WTC11 (cell line): ENCODE results near the gene HS1BP3.

Source experiments
- CREB1 ChIP-seq: sonication (generic); formaldehyde crosslinking; IDR thresholded peaks from 2 replicates; pipeline ENCODE4 v1.8.0; 2023; ENCODE audit warnings: mild to moderate bottlenecking, missing genetic modification reagents
- ETV6 ChIP-seq: sonication (generic); formaldehyde crosslinking; IDR thresholded peaks from 2 replicates; pipeline ENCODE4 v1.8.1; 2022; ENCODE audit warnings: mild to moderate bottlenecking, missing genetic modification reagents
- FOXK1 ChIP-seq: sonication (generic); formaldehyde crosslinking; IDR thresholded peaks from 2 replicates; pipeline ENCODE4 v1.8.0; 2022; ENCODE audit warnings: mild to moderate bottlenecking, moderate library complexity, missing genetic modification reagents
- NFYB ChIP-seq: sonication (generic); formaldehyde crosslinking; conservative IDR thresholded peaks from 2 replicates; pipeline ENCODE4 v1.8.0; 2022; ENCODE audit warnings: low read depth, missing genetic modification reagents
- SMAD3 ChIP-seq: sonication (generic); formaldehyde crosslinking; IDR thresholded peaks from 2 replicates; pipeline ENCODE4 v1.8.0; 2022; ENCODE audit warnings: missing genetic modification reagents, mild to moderate bottlenecking, borderline replicate concordance
- ZNF317 ChIP-seq: sonication (generic); formaldehyde crosslinking; IDR thresholded peaks from 2 replicates; pipeline ENCODE4 v1.8.1; 2023; ENCODE audit warnings: low read depth, mild to moderate bottlenecking, moderate library complexity, missing genetic modification reagents, borderline replicate concordance
- TF ChIP-seq, protein P1 (sequence below): fragments of 200-600 bp; IDR thresholded peaks from 2 replicates; pipeline ENCODE4 v1.8.0; 2022; ENCODE audit warnings: antibody characterized with exemption
- TF ChIP-seq, protein P2 (sequence below): sonication (generic); formaldehyde crosslinking; IDR thresholded peaks from 2 replicates; pipeline ENCODE4 v1.8.1; 2023; ENCODE audit warnings: mild to moderate bottlenecking, missing genetic modification reagents, moderate library complexity
- TF ChIP-seq, protein P3 (sequence below): fragments of 250-450 bp; sonication (Bioruptor Pico); IDR thresholded peaks from 2 replicates; pipeline ENCODE4 v1.9.0; 2021; ENCODE audit warnings: mild to moderate bottlenecking
- TF ChIP-seq, protein P4 (sequence below): sonication (generic); formaldehyde crosslinking; IDR thresholded peaks from 2 replicates; pipeline ENCODE4 v1.8.0; 2022; ENCODE audit warnings: mild to moderate bottlenecking, missing genetic modification reagents
- TF ChIP-seq, protein P5 (sequence below): fragments of 250-450 bp; sonication (Bioruptor Pico); IDR thresholded peaks from 2 replicates; pipeline ENCODE4 v2.1.2; 2022; ENCODE audit warnings: mild to moderate bottlenecking, moderate library complexity

DNA sequence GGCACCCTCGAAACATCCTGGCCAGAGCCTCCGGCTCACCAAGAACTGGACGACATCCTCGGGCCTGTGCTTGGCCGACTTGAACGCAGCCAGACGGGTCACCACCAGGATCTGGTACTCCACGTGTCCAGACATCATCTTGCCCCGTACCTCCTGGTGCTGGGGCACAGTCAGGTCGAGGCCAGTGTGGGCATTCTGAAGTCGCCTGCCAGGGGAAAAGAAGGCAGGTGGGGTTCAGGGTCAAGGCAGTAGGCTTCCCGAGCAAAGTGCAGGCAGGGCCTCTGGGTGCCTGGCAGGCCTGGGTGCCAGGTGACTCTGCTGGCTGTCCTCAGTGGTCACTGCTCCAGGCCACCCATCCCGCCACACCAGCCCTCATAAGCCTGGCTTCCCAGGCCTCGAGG lies 5.6 kb downstream of the HS1BP3 start:
- TF ChIP-seq ETV6 (CRISPR knock-in tag) (no peak), CREB1 (CRISPR knock-in tag) (no peak), SMAD3 (CRISPR knock-in tag) (no peak), NFYB (no peak), ZNF317 (no peak), FOXK1 (CRISPR knock-in tag) (no peak)
- TF ChIP-seq, protein P1, sequence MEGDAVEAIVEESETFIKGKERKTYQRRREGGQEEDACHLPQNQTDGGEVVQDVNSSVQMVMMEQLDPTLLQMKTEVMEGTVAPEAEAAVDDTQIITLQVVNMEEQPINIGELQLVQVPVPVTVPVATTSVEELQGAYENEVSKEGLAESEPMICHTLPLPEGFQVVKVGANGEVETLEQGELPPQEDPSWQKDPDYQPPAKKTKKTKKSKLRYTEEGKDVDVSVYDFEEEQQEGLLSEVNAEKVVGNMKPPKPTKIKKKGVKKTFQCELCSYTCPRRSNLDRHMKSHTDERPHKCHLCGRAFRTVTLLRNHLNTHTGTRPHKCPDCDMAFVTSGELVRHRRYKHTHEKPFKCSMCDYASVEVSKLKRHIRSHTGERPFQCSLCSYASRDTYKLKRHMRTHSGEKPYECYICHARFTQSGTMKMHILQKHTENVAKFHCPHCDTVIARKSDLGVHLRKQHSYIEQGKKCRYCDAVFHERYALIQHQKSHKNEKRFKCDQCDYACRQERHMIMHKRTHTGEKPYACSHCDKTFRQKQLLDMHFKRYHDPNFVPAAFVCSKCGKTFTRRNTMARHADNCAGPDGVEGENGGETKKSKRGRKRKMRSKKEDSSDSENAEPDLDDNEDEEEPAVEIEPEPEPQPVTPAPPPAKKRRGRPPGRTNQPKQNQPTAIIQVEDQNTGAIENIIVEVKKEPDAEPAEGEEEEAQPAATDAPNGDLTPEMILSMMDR: no peak
- TF ChIP-seq, protein P2, sequence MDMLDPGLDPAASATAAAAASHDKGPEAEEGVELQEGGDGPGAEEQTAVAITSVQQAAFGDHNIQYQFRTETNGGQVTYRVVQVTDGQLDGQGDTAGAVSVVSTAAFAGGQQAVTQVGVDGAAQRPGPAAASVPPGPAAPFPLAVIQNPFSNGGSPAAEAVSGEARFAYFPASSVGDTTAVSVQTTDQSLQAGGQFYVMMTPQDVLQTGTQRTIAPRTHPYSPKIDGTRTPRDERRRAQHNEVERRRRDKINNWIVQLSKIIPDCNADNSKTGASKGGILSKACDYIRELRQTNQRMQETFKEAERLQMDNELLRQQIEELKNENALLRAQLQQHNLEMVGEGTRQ (CRISPR knock-in tag): no peak
- TF ChIP-seq, protein P3, sequence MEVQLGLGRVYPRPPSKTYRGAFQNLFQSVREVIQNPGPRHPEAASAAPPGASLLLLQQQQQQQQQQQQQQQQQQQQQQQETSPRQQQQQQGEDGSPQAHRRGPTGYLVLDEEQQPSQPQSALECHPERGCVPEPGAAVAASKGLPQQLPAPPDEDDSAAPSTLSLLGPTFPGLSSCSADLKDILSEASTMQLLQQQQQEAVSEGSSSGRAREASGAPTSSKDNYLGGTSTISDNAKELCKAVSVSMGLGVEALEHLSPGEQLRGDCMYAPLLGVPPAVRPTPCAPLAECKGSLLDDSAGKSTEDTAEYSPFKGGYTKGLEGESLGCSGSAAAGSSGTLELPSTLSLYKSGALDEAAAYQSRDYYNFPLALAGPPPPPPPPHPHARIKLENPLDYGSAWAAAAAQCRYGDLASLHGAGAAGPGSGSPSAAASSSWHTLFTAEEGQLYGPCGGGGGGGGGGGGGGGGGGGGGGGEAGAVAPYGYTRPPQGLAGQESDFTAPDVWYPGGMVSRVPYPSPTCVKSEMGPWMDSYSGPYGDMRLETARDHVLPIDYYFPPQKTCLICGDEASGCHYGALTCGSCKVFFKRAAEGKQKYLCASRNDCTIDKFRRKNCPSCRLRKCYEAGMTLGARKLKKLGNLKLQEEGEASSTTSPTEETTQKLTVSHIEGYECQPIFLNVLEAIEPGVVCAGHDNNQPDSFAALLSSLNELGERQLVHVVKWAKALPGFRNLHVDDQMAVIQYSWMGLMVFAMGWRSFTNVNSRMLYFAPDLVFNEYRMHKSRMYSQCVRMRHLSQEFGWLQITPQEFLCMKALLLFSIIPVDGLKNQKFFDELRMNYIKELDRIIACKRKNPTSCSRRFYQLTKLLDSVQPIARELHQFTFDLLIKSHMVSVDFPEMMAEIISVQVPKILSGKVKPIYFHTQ (CRISPR knock-in tag): no peak
- TF ChIP-seq, protein P4, sequence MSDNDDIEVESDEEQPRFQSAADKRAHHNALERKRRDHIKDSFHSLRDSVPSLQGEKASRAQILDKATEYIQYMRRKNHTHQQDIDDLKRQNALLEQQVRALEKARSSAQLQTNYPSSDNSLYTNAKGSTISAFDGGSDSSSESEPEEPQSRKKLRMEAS: no peak
- TF ChIP-seq, protein P5, sequence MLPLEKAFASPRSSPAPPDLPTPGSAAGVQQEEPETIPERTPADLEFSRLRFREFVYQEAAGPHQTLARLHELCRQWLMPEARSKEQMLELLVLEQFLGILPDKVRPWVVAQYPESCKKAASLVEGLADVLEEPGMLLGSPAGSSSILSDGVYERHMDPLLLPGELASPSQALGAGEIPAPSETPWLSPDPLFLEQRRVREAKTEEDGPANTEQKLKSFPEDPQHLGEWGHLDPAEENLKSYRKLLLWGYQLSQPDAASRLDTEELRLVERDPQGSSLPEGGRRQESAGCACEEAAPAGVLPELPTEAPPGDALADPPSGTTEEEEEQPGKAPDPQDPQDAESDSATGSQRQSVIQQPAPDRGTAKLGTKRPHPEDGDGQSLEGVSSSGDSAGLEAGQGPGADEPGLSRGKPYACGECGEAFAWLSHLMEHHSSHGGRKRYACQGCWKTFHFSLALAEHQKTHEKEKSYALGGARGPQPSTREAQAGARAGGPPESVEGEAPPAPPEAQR (CRISPR knock-in tag): no peak
